Mesothelial cell of epicardium (in vitro differentiated cells): ENCODE data around the gene ATP6V1B1. TPM values are rescaled to one million over a fixed set of nuclear protein-coding genes. Genes with fewer than 3 reads are reported as not detected.

ENCODE experiments used
- DNase-seq, 2 experiments: peaks; one replicate each; pipeline ENCODE4 v3.0.0; 2021; ENCODE audit warnings: low spot score in 2 of 2; ENCODE audit not compliant: unreplicated experiment in 2 of 2
- H3K27ac Mint-ChIP-seq: 2 replicates; pipeline ENCODE4 v1.8.0; 2021; ENCODE audit warnings: mixed read lengths
- H3K27me3 Mint-ChIP-seq: 2 replicates; pipeline ENCODE4 v1.8.0; 2021; ENCODE audit warnings: low read depth, mixed read lengths
- H3K36me3 Mint-ChIP-seq: 2 replicates; pipeline ENCODE4 v1.8.0; 2021; ENCODE audit warnings: mixed read lengths
- H3K4me1 Mint-ChIP-seq: 2 replicates; pipeline ENCODE4 v1.8.0; 2021; ENCODE audit warnings: mixed read lengths
- H3K4me3 Mint-ChIP-seq: 2 replicates; pipeline ENCODE4 v1.8.0; 2021; ENCODE audit warnings: mild to moderate bottlenecking, moderate library complexity, mixed read lengths
- H3K9me3 Mint-ChIP-seq: 2 replicates; pipeline ENCODE4 v1.8.0; 2021; ENCODE audit warnings: mixed read lengths
- total RNA-seq: library from RNA; stranded (reverse); gene quantifications from 3 replicates; pipeline ENCODE4 v1.2.1, GENCODE V29; 2021
- TF ChIP-seq, protein P1 (sequence below): fragments of 200-600 bp; sonication (generic); IDR thresholded peaks from one replicate; pipeline ENCODE4 v1.5.0; 2021; ENCODE audit warnings: antibody characterized with exemption; ENCODE audit not compliant: unreplicated experiment

The ATP6V1B1 gene
- total RNA-seq, 1 donor from 2014 or later, result not detected

GRCh38 chr2:70961648-70961994 lies 25.9 kb downstream of the ATP6V1B1 start:
- H3K27me3 Mint-ChIP-seq, result peaks cover 87% of the 10 kb centered on the region
- no peak overlapping the region for H3K4me3 Mint-ChIP-seq
- no peak for DNase-seq
- peaks cover 5% of the 10 kb centered on the region for H3K4me1 Mint-ChIP-seq
- no peaks in the 10 kb centered on the region for H3K36me3 Mint-ChIP-seq
- no peaks in the 10 kb centered on the region for H3K9me3 Mint-ChIP-seq
- TF ChIP-seq, protein P1, sequence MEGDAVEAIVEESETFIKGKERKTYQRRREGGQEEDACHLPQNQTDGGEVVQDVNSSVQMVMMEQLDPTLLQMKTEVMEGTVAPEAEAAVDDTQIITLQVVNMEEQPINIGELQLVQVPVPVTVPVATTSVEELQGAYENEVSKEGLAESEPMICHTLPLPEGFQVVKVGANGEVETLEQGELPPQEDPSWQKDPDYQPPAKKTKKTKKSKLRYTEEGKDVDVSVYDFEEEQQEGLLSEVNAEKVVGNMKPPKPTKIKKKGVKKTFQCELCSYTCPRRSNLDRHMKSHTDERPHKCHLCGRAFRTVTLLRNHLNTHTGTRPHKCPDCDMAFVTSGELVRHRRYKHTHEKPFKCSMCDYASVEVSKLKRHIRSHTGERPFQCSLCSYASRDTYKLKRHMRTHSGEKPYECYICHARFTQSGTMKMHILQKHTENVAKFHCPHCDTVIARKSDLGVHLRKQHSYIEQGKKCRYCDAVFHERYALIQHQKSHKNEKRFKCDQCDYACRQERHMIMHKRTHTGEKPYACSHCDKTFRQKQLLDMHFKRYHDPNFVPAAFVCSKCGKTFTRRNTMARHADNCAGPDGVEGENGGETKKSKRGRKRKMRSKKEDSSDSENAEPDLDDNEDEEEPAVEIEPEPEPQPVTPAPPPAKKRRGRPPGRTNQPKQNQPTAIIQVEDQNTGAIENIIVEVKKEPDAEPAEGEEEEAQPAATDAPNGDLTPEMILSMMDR, result no peak
- H3K27ac Mint-ChIP-seq, result no peak overlapping the region

- TF ChIP-seq, protein P1, result no peak
- peaks cover 89% of the 10 kb centered on the region for H3K27me3 Mint-ChIP-seq
- H3K27ac Mint-ChIP-seq, result no peak overlapping the region
- no peaks in the 10 kb centered on the region for H3K36me3 Mint-ChIP-seq
- no peak overlapping the region for H3K4me3 Mint-ChIP-seq
- peak in 1 of 2 experiments; percentile 37 for DNase-seq
- peaks cover 5% of the 10 kb centered on the region for H3K4me1 Mint-ChIP-seq
- no peaks in the 10 kb centered on the region for H3K9me3 Mint-ChIP-seq
Measured at GRCh38 chr2:70962211-70962884, 26.6 kb downstream of the ATP6V1B1 start.

GRCh38 chr2:70962885-70963878 lies 27.5 kb downstream of the ATP6V1B1 start:
- peak in 1 of 2 experiments; percentile 26 for DNase-seq
- Mint-ChIP-seq H3K27ac (no peak overlapping the region), H3K9me3 (no peaks in the 10 kb centered on the region), H3K4me1 (peaks cover 5% of the 10 kb centered on the region), H3K27me3 (peaks cover 89% of the 10 kb centered on the region), H3K36me3 (no peaks in the 10 kb centered on the region), H3K4me3 (no peak overlapping the region)
- TF ChIP-seq, protein P1, result no peak

GRCh38 chr2:70964133-70964532 lies 28.4 kb downstream of the ATP6V1B1 start:
- TF ChIP-seq, protein P1, result no peak
- Mint-ChIP-seq H3K4me1 (peaks cover 5% of the 10 kb centered on the region), H3K27ac (no peak overlapping the region), H3K36me3 (no peaks in the 10 kb centered on the region), H3K27me3 (peaks cover 90% of the 10 kb centered on the region), H3K9me3 (no peaks in the 10 kb centered on the region), H3K4me3 (no peak overlapping the region)
- peak in 1 of 2 experiments; percentile 24 for DNase-seq

DNA sequence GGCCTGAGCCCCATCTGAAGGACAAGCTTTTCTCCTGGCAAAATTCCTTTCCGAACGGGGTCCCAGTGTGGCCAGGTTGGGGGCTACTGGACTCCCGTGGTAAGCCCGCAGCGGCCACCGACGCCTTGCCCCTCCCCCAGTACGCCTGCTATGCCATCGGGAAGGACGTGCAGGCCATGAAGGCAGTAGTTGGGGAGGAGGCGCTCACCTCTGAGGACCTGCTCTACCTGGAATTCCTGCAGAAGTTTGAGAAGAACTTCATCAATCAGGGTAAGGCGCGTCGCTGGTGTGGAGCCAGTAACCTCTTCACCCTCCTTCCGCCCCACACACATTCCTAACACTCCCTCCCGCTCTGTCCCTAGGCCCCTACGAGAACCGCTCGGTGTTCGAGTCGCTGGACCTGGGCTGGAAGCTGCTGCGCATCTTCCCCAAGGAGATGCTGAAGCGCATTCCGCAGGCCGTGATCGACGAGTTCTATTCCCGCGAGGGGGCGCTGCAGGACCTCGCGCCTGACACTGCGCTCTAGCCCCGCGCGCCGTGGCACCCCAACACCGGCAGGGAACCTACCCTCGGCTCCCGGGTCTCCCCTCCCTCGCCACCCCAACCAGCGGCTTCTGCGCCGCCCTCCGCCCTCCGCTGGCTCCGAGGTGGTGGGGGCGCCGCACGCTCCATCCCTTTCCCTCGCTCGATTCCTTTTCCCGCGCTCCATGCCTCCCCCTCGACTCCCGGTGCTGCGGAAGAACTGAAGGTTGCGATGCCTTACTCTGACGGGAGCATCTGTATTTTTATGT lies 29.1 kb downstream of the ATP6V1B1 start:
- peak in 1 of 2 experiments; percentile 78 for DNase-seq
- TF ChIP-seq, protein P1, result peak; percentile 72
- no peaks in the 10 kb centered on the region for H3K9me3 Mint-ChIP-seq
- peaks cover 5% of the 10 kb centered on the region for H3K4me1 Mint-ChIP-seq
- peaks cover 91% of the 10 kb centered on the region for H3K27me3 Mint-ChIP-seq
- no peaks in the 10 kb centered on the region for H3K36me3 Mint-ChIP-seq
- peak overlapping the region; percentile 54 for H3K4me3 Mint-ChIP-seq
- no peak overlapping the region for H3K27ac Mint-ChIP-seq
